IMR-90 (cell line): ENCODE results near the gene NIPAL1. TPM values are rescaled to one million over a fixed set of nuclear protein-coding genes. Genes with fewer than 3 reads are reported as not detected.

Source experiments
- ATAC-seq: fragments of 200-7000 bp; cut with Tn5 transposase; 2 replicates; pipeline ENCODE4 v1.9.1; 2020; ENCODE audit warnings: low read depth, mild to moderate bottlenecking, moderate library complexity
- Bru-seq: library from RNA; stranded (reverse); fragments of 400-500 nt; gene quantifications from one replicate; lab custom pipeline; 2021; lab: Mats Ljungman, UMichigan
- BruChase-seq, 2 experiments: library from RNA; stranded (reverse); fragments of 400-500 nt; gene quantifications; one replicate each; lab custom pipeline; 2021; lab: Mats Ljungman, UMichigan
- BruUV-seq: library from RNA; stranded (reverse); fragments of 400-500 nt; replicated peaks from 2 replicates; lab custom pipeline; 2021; lab: Mats Ljungman, UMichigan
- CTCF ChIA-PET: fragments of 300-600 bp; formaldehyde crosslinking; extraction: SDS; loops from one replicate; lab custom pipeline; 2021; ENCODE audit warnings: antibody characterized with exemption; lab: Yijun Ruan, JAX
- POLR2A ChIA-PET: fragments of 300-600 bp; sonication (Branson Sonifier 250); formaldehyde crosslinking; loops from one replicate; lab custom pipeline; 2022; ENCODE audit warnings: antibody characterized with exemption; ENCODE audit not compliant: unreplicated experiment; lab: Charles Lee
- DNase-seq: peaks from one replicate; pipeline ENCODE4 v3.0.0; 2013
- H2AFZ ChIP-seq: replicated peaks from 2 replicates; pipeline ENCODE3; 2013; ENCODE audit warnings: low read length, mild to moderate bottlenecking; ENCODE audit not compliant: poor library complexity
- H2AK5ac ChIP-seq: 2 replicates; pipeline ENCODE4 v1.6.1; 2013; ENCODE audit warnings: low read depth, low read length, inconsistent platforms
- H2AK9ac ChIP-seq: replicated peaks from 2 replicates; pipeline ENCODE3; 2013; ENCODE audit warnings: mild to moderate bottlenecking, low read depth, low read length, moderate library complexity; ENCODE audit not compliant: poor library complexity
- H2BK120ac ChIP-seq: 2 replicates; pipeline ENCODE4 v1.6.1; 2013; ENCODE audit warnings: low read depth, low read length, inconsistent platforms
- H2BK15ac ChIP-seq: 3 replicates; pipeline ENCODE4 v1.6.1; 2013; ENCODE audit warnings: low read depth, low read length, inconsistent platforms
- H2BK20ac ChIP-seq: 2 replicates; pipeline ENCODE4 v1.6.1; 2013; ENCODE audit warnings: low read depth, mild to moderate bottlenecking, inconsistent platforms, low read length, moderate library complexity
- H2BK5ac ChIP-seq: 2 replicates; pipeline ENCODE4 v1.6.1; 2013; ENCODE audit warnings: mild to moderate bottlenecking, low read depth, low read length, inconsistent platforms; ENCODE audit not compliant: poor library complexity, severe bottlenecking
- H3K14ac ChIP-seq: replicated peaks from 2 replicates; pipeline ENCODE4 v1.6.1; 2013; ENCODE audit warnings: low read depth, low read length, inconsistent platforms
- H3K18ac ChIP-seq: 2 replicates; pipeline ENCODE4 v1.6.1; 2013; ENCODE audit warnings: low read depth, low read length, control low read depth
- H3K23ac ChIP-seq: 2 replicates; pipeline ENCODE4 v1.6.1; 2013; ENCODE audit warnings: low read depth, low read length, inconsistent platforms
- H3K27ac ChIP-seq: 2 replicates; pipeline ENCODE4 v1.5.1; 2013; ENCODE audit warnings: mild to moderate bottlenecking, control low read depth, low read length; ENCODE audit not compliant: insufficient read depth
- H3K27me3 ChIP-seq: 2 replicates; pipeline ENCODE4 v1.6.1; 2013; ENCODE audit warnings: low read length; ENCODE audit not compliant: control insufficient read depth, insufficient read depth
- H3K36me3 ChIP-seq: 2 replicates; pipeline ENCODE4 v1.6.1; 2013; ENCODE audit warnings: low read length, mixed read lengths; ENCODE audit not compliant: control insufficient read depth, insufficient read depth
- H3K4ac ChIP-seq: 2 replicates; pipeline ENCODE4 v1.6.1; 2013; ENCODE audit warnings: low read depth, low read length, inconsistent platforms
- H3K4me1 ChIP-seq: 2 replicates; pipeline ENCODE4 v1.6.1; 2013; ENCODE audit warnings: low read length, mixed read lengths; ENCODE audit not compliant: control insufficient read depth, insufficient read depth
- H3K4me2 ChIP-seq: 2 replicates; pipeline ENCODE4 v1.6.1; 2013; ENCODE audit warnings: low read depth, mild to moderate bottlenecking, control low read depth, low read length, moderate library complexity
- H3K4me3 ChIP-seq: 2 replicates; pipeline ENCODE4 v1.5.1; 2013; ENCODE audit warnings: low read depth, mild to moderate bottlenecking, control low read depth, low read length, moderate library complexity; ENCODE audit not compliant: insufficient read depth
- H3K56ac ChIP-seq: 2 replicates; pipeline ENCODE4 v1.6.1; 2013; ENCODE audit warnings: low read length, inconsistent platforms; ENCODE audit not compliant: insufficient read depth; ENCODE audit errors: extremely low read depth
- H3K79me1 ChIP-seq, 2 experiments: 2 replicates each; pipeline ENCODE4 v1.6.1; 2013; ENCODE audit warnings: low read length in 2 of 2, inconsistent platforms in 1 of 2, low read depth in 1 of 2
- H3K9ac ChIP-seq: 2 replicates; pipeline ENCODE4 v1.6.1; 2013; ENCODE audit warnings: low read depth, low read length, control low read depth
- H3K9me1 ChIP-seq: 2 replicates; pipeline ENCODE4 v1.6.1; 2013; ENCODE audit warnings: low read length, inconsistent platforms; ENCODE audit not compliant: insufficient read depth
- H3K9me3 ChIP-seq: 2 replicates; pipeline ENCODE4 v1.6.1; 2013; ENCODE audit warnings: low read length; ENCODE audit not compliant: control insufficient read depth, insufficient read depth
- H4K20me1 ChIP-seq: 2 replicates; pipeline ENCODE4 v1.6.1; 2013; ENCODE audit warnings: low read length, inconsistent platforms; ENCODE audit not compliant: insufficient read depth
- H4K5ac ChIP-seq: 2 replicates; pipeline ENCODE4 v1.6.1; 2013; ENCODE audit warnings: mild to moderate bottlenecking, low read depth, low read length, control low read depth
- H4K8ac ChIP-seq, 2 experiments: 2 replicates each; pipeline ENCODE4 v1.6.1; 2013; ENCODE audit warnings: low read depth in 2 of 2, low read length in 2 of 2, control low read depth in 1 of 2, inconsistent platforms in 1 of 2
- H4K91ac ChIP-seq: 2 replicates; pipeline ENCODE4 v1.6.1; 2013; ENCODE audit warnings: low read depth, low read length, inconsistent platforms; ENCODE audit not compliant: insufficient read depth
- BHLHE40 ChIP-seq: fragments of 150-350 bp; IDR thresholded peaks from 2 replicates; pipeline ENCODE4 v1.6.1; 2016; ENCODE audit warnings: mild to moderate bottlenecking, low read depth, low read length
- CEBPB ChIP-seq: IDR thresholded peaks from 2 replicates; pipeline ENCODE4 v1.6.1; 2012; ENCODE audit warnings: low read depth, low read length, improper control_type of control experiment
- CHD1 ChIP-seq: IDR thresholded peaks from 2 replicates; pipeline ENCODE4 v1.6.1; 2012; ENCODE audit warnings: low read depth, low read length, improper control_type of control experiment
- ELK1 ChIP-seq: fragments of 150-350 bp; IDR thresholded peaks from 2 replicates; pipeline ENCODE4 v1.6.1; 2016; ENCODE audit warnings: low read depth, mild to moderate bottlenecking, low read length, moderate library complexity, borderline replicate concordance
- FOS ChIP-seq: fragments of 150-350 bp; IDR thresholded peaks from 2 replicates; pipeline ENCODE4 v1.6.1; 2016; ENCODE audit warnings: low read depth, low read length
- MAZ ChIP-seq: IDR thresholded peaks from 2 replicates; pipeline ENCODE4 v1.6.1; 2012; ENCODE audit warnings: low read depth, mild to moderate bottlenecking, low read length, improper control_type of control experiment, moderate library complexity, borderline replicate concordance
- MXI1 ChIP-seq: IDR thresholded peaks from 2 replicates; pipeline ENCODE4 v1.6.1; 2012; ENCODE audit warnings: low read depth, mild to moderate bottlenecking, low read length, moderate library complexity, borderline replicate concordance
- NFE2L2 ChIP-seq: fragments of 150-350 bp; IDR thresholded peaks from 2 replicates; pipeline ENCODE4 v1.6.1; 2016; ENCODE audit warnings: low read depth, mild to moderate bottlenecking, low read length
- POLR2A ChIP-seq: IDR thresholded peaks from 2 replicates; pipeline ENCODE4 v1.6.1; 2012; ENCODE audit warnings: mild to moderate bottlenecking, low read depth, low read length
- RAD21 ChIP-seq: IDR thresholded peaks from 2 replicates; pipeline ENCODE4 v1.6.1; 2012; ENCODE audit warnings: low read length, improper control_type of control experiment
- RCOR1 ChIP-seq: IDR thresholded peaks from 2 replicates; pipeline ENCODE4 v1.6.1; 2012; ENCODE audit warnings: mild to moderate bottlenecking, low read length, improper control_type of control experiment; ENCODE audit not compliant: insufficient replicate concordance
- RFX5 ChIP-seq: IDR thresholded peaks from 2 replicates; pipeline ENCODE4 v1.8.0; 2012; ENCODE audit warnings: low read depth, mild to moderate bottlenecking, low read length, moderate library complexity
- USF2 ChIP-seq: fragments of 150-350 bp; IDR thresholded peaks from 2 replicates; pipeline ENCODE4 v1.6.1; 2017; ENCODE audit warnings: mild to moderate bottlenecking, antibody characterized with exemption, low read length, low read depth
- WGBS, 2 experiments: methylation state at CpG; one replicate each; pipeline versions ENCODE4 v1.1.5 to v1.1.7; 2013; ENCODE audit warnings: missing lambda C conversion rate in 2 of 2; ENCODE audit not compliant: insufficient read length in 1 of 2; ENCODE audit errors: extremely low coverage in 2 of 2; 5-methylcytosine and 5-hydroxymethylcytosine counted together
- dilution Hi-C: fragments of 300-500 bp; cut with HindIII; formaldehyde crosslinking; loops from one replicate; pipeline ENCODE4 v1.14.3; 2018; ENCODE audit warnings: low sequenced_read_pairs; ENCODE audit not compliant: unreplicated experiment
- in situ Hi-C: fragments of 300-500 bp; cut with MboI; formaldehyde crosslinking; loops from 3 replicates; pipeline ENCODE4 v1.14.3; 2019; ENCODE audit warnings: low sequenced_read_pairs, inconsistent platforms, mixed read lengths
- intact Hi-C: fragments of 100-400 bp; cut with micrococcal nuclease; formaldehyde crosslinking; loops from 2 replicates; pipeline ENCODE4 v1.10.0; 2022
- long read RNA-seq: library from polyadenylated mRNA; unstranded; transcript quantifications from one replicate; pipeline ENCODE4 v2.0.0, GENCODE V29; 2021; ENCODE audit not compliant: unreplicated experiment
- polyA plus RNA-seq, 3 experiments: library from polyadenylated mRNA; depleted of rRNA; stranded (reverse); fragments of >200 nt; gene quantifications; 2 replicates each; pipeline ENCODE4 v1.2.3, GENCODE V29; 2012; ENCODE audit warnings: low replicate concordance in 1 of 3
- total RNA-seq: library from RNA; depleted of rRNA; stranded (reverse); fragments of >200 nt; gene quantifications from 2 replicates; pipeline ENCODE4 v1.2.3, GENCODE V29; 2012; rRNA removed

NIPAL1 gene
- 1.1 TPM in 2 replicates for total RNA-seq
- 0.89 and 0.93 TPM in 2 replicates for polyA plus RNA-seq (2012; rRNA removed)
- 0.38 and 0.83 TPM in 2 replicates for polyA plus RNA-seq (2012; cell fraction: cytosol; rRNA removed)
- polyA plus RNA-seq (2012; cell fraction: nucleus; rRNA removed; ENCODE audit: low replicate concordance): 0.35 and 0.53 TPM in 2 replicates
- percentile 24 among the genes with signal in this experiment for Bru-seq, nascent RNA
- BruChase-seq, experiment 1, labeled RNA remaining after a 6-hour chase: percentile 21 among the genes with signal in this experiment
- BruChase-seq, experiment 2, labeled RNA remaining after a 2-hour chase: percentile 28 among the genes with signal in this experiment
- long read RNA-seq, partial matches to known transcripts: 0 of 1 reads
- long read RNA-seq, other reads (novel, unspliced or antisense): 1 of 1 reads

GRCh38 chr4:48016141-48017107 is at the start of gene NIPAL1, which contains the start of gene CNGA1:
NIPAL1 (plus strand) TSS chr4:48016772; CDS start chr4:48016840, 68 bp downstream.
CNGA1 (minus strand) TSS chr4:48016681; CDS start chr4:47952689, 63,992 bp downstream.
- DNase-seq (peak; percentile 23), ATAC-seq (peak; percentile 97)
- no peak within 1 kb of the TSS for H2AK5ac ChIP-seq
- H2AFZ ChIP-seq: peak within 1 kb of the TSS; percentile 96
- intact Hi-C loops (loop anchor here (5.0 kb wide), 2 partner anchors 71 to 126 kb away; no protein-coding TSS in a partner anchor), in situ Hi-C loops (no loop called here), dilution Hi-C loops (no loop called here)
- no peaks in the 10 kb centered on the region for H4K20me1 ChIP-seq
- H3K56ac ChIP-seq: no peak within 1 kb of the TSS
- H3K23ac ChIP-seq: no peak within 1 kb of the TSS
- H3K27ac ChIP-seq: no peak within 1 kb of the TSS
- no peak within 1 kb of the TSS for H3K9ac ChIP-seq
- H3K9me1 ChIP-seq: no peaks in the 10 kb centered on the region; the same call in 1 of the 2 replicates
- H3K18ac ChIP-seq: no peak within 1 kb of the TSS
- no peaks in the 10 kb centered on the region for H3K4me1 ChIP-seq
- H3K4me2 ChIP-seq: peak within 1 kb of the TSS; percentile 83
- H4K5ac ChIP-seq: no peak within 1 kb of the TSS
- H2BK5ac ChIP-seq: no peak within 1 kb of the TSS
- H3K36me3 ChIP-seq: no peaks in the 10 kb centered on the region
- H3K4ac ChIP-seq: no peak within 1 kb of the TSS; the same call in 1 of the 2 replicates
- 3% methylated on average over 11 of the region's 60 CpGs; no CpG with 5 or more reads in 1 of the 2 experiments for WGBS, 2 experiments
- H3K14ac ChIP-seq: no peak within 1 kb of the TSS
- no peaks in the 10 kb centered on the region for H3K79me1 ChIP-seq
- H4K91ac ChIP-seq: no peak within 1 kb of the TSS
- H2BK120ac ChIP-seq: no peak within 1 kb of the TSS
- peak within 1 kb of the TSS; percentile 55 for H2AK9ac ChIP-seq
- H3K9me3 ChIP-seq: no peaks in the 10 kb centered on the region
- peaks cover 12% of the 10 kb centered on the region for H3K27me3 ChIP-seq
- no peak within 1 kb of the TSS for H2BK20ac ChIP-seq
- H4K8ac ChIP-seq: no peak within 1 kb of the TSS
- BruUV-seq: no TSS peak
- CTCF ChIA-PET: no interaction called here
- H3K4me3 ChIP-seq: peak within 1 kb of the TSS; percentile 44
- no peak within 1 kb of the TSS for H2BK15ac ChIP-seq
- POLR2A ChIA-PET: no interaction called here
- no peak for TF ChIP-seq RCOR1
- TF ChIP-seq CEBPB: no peak
- TF ChIP-seq BHLHE40: no peak
- TF ChIP-seq NFE2L2: no peak
- TF ChIP-seq MXI1: no peak
- 0 out of 2 replicates have a peak, but pooled peaks have one; percentile 8 for TF ChIP-seq RAD21
- TF ChIP-seq FOS: no peak
- TF ChIP-seq RFX5: no peak
- no peak for TF ChIP-seq CHD1
- peak; percentile 17; the same call in 1 of the 2 replicates for TF ChIP-seq MAZ
- no peak for TF ChIP-seq ELK1
- no peak for TF ChIP-seq USF2
- no peak for TF ChIP-seq POLR2A
